ENCODE measurements around the gene TRMT2A. TPM values are rescaled to one million over a fixed set of nuclear protein-coding genes. Genes with fewer than 3 reads are reported as not detected.

Gene TRMT2A
- total RNA-seq, 1 experiment from 2014 or later, result 66.7 TPM

Small RNA genes within 50 kb of the gene (microRNA-seq; reads per million reads assigned to microRNA genes)
- not detected for gene MIR6816 (ENCODE audit: unreplicated experiment)

Other genes with a start within 250 kb of the TRMT2A start
- 108 TPM for gene COMT, start 175.5 kb downstream of the TRMT2A start, total RNA-seq (2021; ENCODE audit: unreplicated experiment)
- gene TXNRD2, start 175.4 kb downstream of the TRMT2A start, total RNA-seq (2021; ENCODE audit: unreplicated experiment), result 29.5 TPM
- 8.2 TPM for gene ARVCF, start 100.4 kb downstream of the TRMT2A start, total RNA-seq (2021; ENCODE audit: unreplicated experiment)
- gene TANGO2, start 96.1 kb downstream of the TRMT2A start, total RNA-seq (2021; ENCODE audit: unreplicated experiment), result 32.2 TPM
- gene DGCR8, start 37.0 kb downstream of the TRMT2A start, total RNA-seq (2021; ENCODE audit: unreplicated experiment), result 35.0 TPM
- gene RANBP1, start 1.1 kb downstream of the TRMT2A start, total RNA-seq (2021; ENCODE audit: unreplicated experiment), result 232 TPM
- gene ZDHHC8, start 14.6 kb upstream of the TRMT2A start, total RNA-seq (2021; ENCODE audit: unreplicated experiment), result 79.0 TPM
- not detected for gene CCDC188, start 33.8 kb upstream of the TRMT2A start, total RNA-seq (2021; ENCODE audit: unreplicated experiment)
- gene RTN4R, start 151.1 kb upstream of the TRMT2A start, total RNA-seq (2021; ENCODE audit: unreplicated experiment), result 16.3 TPM
- 43.5 TPM for gene DGCR6L, start 202.8 kb upstream of the TRMT2A start, total RNA-seq (2021; ENCODE audit: unreplicated experiment)

Measured in Panc1 (cell line).